AG09319 (cell line): Measurements from ENCODE around the gene ADGRG7.

Experiments used
- DNase-seq: peaks from one replicate; pipeline ENCODE4 v3.0.0-alpha.2; 2010; ENCODE audit warnings: low read depth; ENCODE audit errors: extremely low read depth
- TF ChIP-seq, protein P1 (sequence below): IDR thresholded peaks from 2 replicates; pipeline ENCODE4 v1.5.1; 2011; ENCODE audit warnings: low read depth, mild to moderate bottlenecking, inconsistent platforms, low read length, moderate library complexity

ADGRG7 gene

DNA sequence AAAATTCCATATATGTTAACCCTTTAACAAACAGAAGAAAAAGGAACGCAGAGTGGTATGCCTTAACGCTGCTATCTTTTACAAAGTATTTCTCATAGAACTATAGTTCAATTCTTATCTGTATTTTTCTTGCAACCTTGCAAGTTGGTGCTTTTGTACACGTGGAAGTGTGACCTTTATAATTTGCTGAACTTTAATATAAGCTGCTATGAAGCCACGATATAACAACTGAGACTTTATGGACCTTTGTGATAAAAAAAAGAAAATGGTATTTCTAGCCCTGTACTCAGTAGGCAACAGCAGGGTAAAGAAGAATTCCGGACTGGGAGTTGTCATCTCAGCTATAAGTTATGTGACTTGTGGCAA lies 93.6 kb downstream of the ADGRG7 start:
- DNase-seq, result no peak
- TF ChIP-seq, protein P1, sequence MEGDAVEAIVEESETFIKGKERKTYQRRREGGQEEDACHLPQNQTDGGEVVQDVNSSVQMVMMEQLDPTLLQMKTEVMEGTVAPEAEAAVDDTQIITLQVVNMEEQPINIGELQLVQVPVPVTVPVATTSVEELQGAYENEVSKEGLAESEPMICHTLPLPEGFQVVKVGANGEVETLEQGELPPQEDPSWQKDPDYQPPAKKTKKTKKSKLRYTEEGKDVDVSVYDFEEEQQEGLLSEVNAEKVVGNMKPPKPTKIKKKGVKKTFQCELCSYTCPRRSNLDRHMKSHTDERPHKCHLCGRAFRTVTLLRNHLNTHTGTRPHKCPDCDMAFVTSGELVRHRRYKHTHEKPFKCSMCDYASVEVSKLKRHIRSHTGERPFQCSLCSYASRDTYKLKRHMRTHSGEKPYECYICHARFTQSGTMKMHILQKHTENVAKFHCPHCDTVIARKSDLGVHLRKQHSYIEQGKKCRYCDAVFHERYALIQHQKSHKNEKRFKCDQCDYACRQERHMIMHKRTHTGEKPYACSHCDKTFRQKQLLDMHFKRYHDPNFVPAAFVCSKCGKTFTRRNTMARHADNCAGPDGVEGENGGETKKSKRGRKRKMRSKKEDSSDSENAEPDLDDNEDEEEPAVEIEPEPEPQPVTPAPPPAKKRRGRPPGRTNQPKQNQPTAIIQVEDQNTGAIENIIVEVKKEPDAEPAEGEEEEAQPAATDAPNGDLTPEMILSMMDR, result no peak

DNA sequence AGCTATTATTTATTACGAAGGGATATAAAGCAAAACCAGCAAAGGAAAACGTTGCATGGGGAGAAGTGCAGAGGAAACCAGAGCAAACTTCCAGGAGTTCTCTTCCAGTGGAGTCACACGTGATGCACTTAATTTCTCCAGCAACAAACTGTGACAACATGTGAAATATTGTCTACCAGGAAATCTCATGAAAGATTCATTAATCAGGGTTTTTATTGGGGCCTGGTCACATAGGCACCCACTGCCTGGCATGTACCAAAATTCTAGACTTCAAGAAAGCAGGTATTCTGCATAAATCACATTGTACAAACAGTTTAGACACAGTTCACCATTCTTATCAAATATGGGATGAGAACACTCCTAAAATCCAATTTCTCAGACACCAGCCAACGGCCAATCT lies 94.5 kb downstream of the ADGRG7 start:
- TF ChIP-seq, protein P1, result no peak
- DNase-seq, result no peak

DNA sequence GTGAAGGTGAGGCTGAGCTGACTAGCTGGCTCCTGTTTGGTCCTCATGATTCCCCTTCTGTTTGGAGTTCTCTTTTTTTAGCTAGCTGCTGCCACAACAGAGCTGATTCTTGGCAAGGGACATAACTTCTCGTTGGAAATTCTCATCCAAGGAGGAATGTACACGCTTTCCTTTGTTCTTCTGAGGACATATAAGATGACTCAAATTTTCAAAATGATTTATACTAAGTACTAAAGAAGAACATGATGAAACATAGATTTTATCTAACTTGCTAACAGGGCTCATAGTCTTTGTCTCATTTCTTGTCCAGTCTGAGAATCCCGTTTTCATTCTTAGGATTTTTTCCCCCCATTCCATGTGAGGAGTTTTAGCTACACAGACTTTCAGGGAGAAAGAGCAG lies 97.0 kb downstream of the ADGRG7 start:
- DNase-seq, result no peak
- TF ChIP-seq, protein P1, result no peak

DNA sequence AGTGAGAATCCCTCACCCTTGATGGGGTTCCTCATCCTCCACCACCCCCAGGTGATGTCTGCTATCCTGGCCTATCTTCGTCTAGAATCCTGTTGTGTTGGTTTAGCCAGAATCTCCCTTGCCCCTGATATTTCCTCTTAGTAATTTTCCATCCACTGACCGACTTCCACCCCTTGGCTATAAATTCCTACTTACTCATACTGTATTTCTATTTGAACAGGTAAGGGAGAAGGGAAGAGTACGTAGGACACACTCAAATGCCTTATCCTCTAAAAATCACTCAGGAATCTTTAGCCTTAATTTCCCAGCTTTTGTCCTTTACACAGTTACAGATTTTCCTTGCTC lies 99.2 kb downstream of the ADGRG7 start:
- TF ChIP-seq, protein P1, result no peak
- no peak for DNase-seq

DNA sequence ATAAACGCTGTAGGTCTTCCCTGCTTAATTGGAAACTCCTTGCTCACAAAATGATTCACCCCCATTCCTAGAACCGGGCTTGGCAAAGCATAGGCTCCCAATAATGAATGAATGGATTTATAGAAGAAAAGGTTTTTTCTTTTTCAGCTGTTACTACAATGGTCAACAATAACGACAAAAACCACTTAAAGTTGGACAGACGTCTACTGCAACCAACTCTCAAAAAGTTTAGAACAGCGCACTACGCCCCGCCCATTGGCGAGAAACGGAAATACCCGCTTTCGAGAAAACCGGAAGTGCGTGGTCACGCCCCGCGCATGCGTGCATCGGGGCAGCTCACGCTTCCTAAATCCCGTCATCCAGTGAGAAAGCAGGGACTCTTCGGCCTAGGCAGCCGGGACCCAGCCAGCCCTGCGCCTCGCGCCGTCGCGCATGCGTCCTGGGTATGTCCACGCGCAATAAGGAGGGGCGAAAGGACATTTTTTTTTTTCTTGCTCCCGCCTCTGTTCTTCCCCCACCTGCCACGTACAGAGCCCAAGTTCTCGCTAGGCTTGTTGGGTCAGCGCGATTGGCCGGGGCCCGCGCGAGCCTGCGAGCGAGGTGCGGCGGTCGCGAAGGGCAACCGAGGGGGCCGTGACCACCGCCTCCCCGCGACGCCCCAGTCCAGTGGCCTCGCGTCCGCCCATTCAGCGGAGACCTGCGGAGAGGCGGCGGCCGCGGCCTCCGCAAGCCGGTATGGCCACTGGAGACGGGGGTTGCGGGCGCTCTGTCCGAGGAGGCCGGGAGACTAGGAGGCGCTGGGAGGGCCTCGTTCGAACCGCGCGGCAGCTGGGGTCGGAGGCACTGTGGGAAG lies 99.8 kb downstream of the ADGRG7 start, which contains the start of gene TFG:
TSS of gene TFG (plus strand) at position 506 of the 853 bp plus-strand sequence. CDS start 4,192 bp downstream, outside the sequence.
- TF ChIP-seq, protein P1, result no peak
- peak; percentile 99 for DNase-seq

DNA sequence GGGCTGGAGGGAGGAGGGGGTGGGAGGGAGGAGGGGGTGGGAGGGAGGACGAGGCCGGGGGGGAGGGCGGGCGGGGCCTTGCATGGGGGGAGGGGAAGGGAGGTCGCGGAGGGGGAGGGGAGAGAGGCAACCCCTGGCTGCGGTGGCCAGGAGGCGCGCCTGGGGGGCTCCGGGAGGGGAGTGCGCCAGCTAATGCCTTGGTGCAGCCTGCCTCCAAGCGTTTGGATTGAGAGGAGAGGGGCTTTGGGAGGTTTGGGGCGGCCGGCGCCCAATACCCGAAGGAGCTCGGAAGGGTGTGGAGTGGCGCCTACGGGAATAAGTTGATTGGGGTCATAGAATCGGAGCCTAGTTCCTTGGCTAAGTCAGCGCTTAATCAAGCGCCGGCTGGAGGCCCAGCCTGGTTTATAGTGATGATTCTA lies 100.5 kb downstream of the ADGRG7 start:
- no peak for DNase-seq

More for the DNA sequence above, 100.5 kb downstream of the ADGRG7 start:
- TF ChIP-seq, protein P1, result no peak; the same call in 1 of the 2 replicates
